Breast epithelium (tissue), 4 donors: ENCODE data around the gene SCIMP. TPM values are rescaled to one million over a fixed set of nuclear protein-coding genes. Genes with fewer than 3 reads are reported as not detected.

Experiments used
- DNase-seq, 2 donors: peaks; one replicate each; pipeline ENCODE4 v3.0.0-alpha.2; 2019; ENCODE audit warnings: low spot score in 2 of 2
- H3K27ac ChIP-seq, 2 donors: fragments of 200-600 bp; sonication (generic) in 1 of 2; one replicate each; pipeline ENCODE4 v1.5.1; 2016 to 2019; ENCODE audit warnings: mild to moderate bottlenecking in 1 of 2
- H3K27me3 ChIP-seq, 2 donors: fragments of 200-600 bp; sonication (generic) in 1 of 2; one replicate each; pipeline versions ENCODE4 v1.5.1 to v1.6.0; 2017 to 2019; ENCODE audit warnings: control low read depth in 1 of 2, mild to moderate bottlenecking in 1 of 2
- H3K36me3 ChIP-seq: fragments of 200-600 bp; one replicate; pipeline ENCODE4 v1.5.1; 2019
- H3K4me1 ChIP-seq, 2 donors: fragments of 200-600 bp; sonication (generic); one replicate each; pipeline ENCODE4 v1.5.1; 2016 to 2019; ENCODE audit warnings: control low read depth in 1 of 2
- H3K4me3 ChIP-seq, 3 donors: fragments of 200-600 bp; sonication (generic); 1 replicate in 2 of 3; 2 replicates in 1 of 3; pipeline ENCODE4 v1.5.1; 2016 to 2019; ENCODE audit warnings: mild to moderate bottlenecking in 3 of 3, moderate library complexity in 2 of 3
- H3K9me3 ChIP-seq, 2 donors: fragments of 200-600 bp; sonication (generic) in 1 of 2; one replicate each; pipeline ENCODE4 v1.5.1; 2016 to 2019; ENCODE audit warnings: control low read depth in 1 of 2
- CTCF ChIP-seq, 3 donors: fragments of 450-650 bp; IDR thresholded peaks; one replicate each; pipeline ENCODE4 v1.5.1; 2016 to 2017; ENCODE audit warnings: antibody characterized with exemption in 3 of 3, mild to moderate bottlenecking in 3 of 3, moderate library complexity in 3 of 3
- POLR2A ChIP-seq: fragments of 450-650 bp; IDR thresholded peaks from one replicate; pipeline ENCODE4 v1.6.1; 2016; ENCODE audit warnings: antibody characterized with exemption, mild to moderate bottlenecking, moderate library complexity
- POLR2AphosphoS5 ChIP-seq, 3 donors: sonication (generic); formaldehyde crosslinking; IDR thresholded peaks; one replicate each; pipeline ENCODE4 v1.6.1; 2017; ENCODE audit warnings: antibody characterized with exemption in 3 of 3
- intact Hi-C: fragments of 100-400 bp; cut with DNase I; formaldehyde crosslinking; loops from one replicate; pipeline ENCODE4 v1.15.1; 2023; ENCODE audit warnings: low total_unique reads
- total RNA-seq, 3 donors: library from RNA; depleted of rRNA; stranded (reverse); fragments of >200 nt; gene quantifications; one replicate each; pipeline ENCODE4 v1.1.0, GENCODE V29; 2016

The SCIMP gene
- total RNA-seq, 3 donors from 2014 or later = 1.3 to 5.6 (median 4.7) TPM

GRCh38 chr17:5269241-5269960 is 34.7 kb upstream of the SCIMP start:
- Histone ChIP-seq H3K27ac (no peak overlapping the region), H3K4me3 (no peak overlapping the region), H3K9me3 (no peaks in the 10 kb centered on the region), H3K36me3 (no peaks in the 10 kb centered on the region), H3K27me3 (no peaks in the 10 kb centered on the region), H3K4me1 (no peaks in the 10 kb centered on the region)
- TF ChIP-seq POLR2AphosphoS5 (IDR thresholded peaks at IDR 0.05) = no peak
- TF ChIP-seq CTCF (IDR thresholded peaks at IDR 0.05) = no peak
- intact Hi-C loops = no loop called here
- no peak for DNase-seq

GRCh38 chr17:5264893-5265292 is 30.2 kb upstream of the SCIMP start:
- no peak for TF ChIP-seq CTCF (IDR thresholded peaks at IDR 0.05)
- TF ChIP-seq POLR2A = no peak
- TF ChIP-seq POLR2AphosphoS5 (IDR thresholded peaks at IDR 0.05) = no peak
- DNase-seq = no peak
- Histone ChIP-seq H3K4me3 (no peak overlapping the region), H3K36me3 (no peaks in the 10 kb centered on the region), H3K9me3 (no peaks in the 10 kb centered on the region), H3K4me1 (no peaks in the 10 kb centered on the region), H3K27me3 (no peaks in the 10 kb centered on the region), H3K27ac (peak overlapping the region in 1 of 2 donors; percentile 58)
- intact Hi-C loops = no loop called here

- TF ChIP-seq POLR2A (no peak), CTCF (IDR thresholded peaks at IDR 0.05) (no peak), POLR2AphosphoS5 (IDR thresholded peaks at IDR 0.05) (no peak)
- H3K4me1 ChIP-seq = no peaks in the 10 kb centered on the region
- intact Hi-C loops = no loop called here
- H3K27me3 ChIP-seq = no peaks in the 10 kb centered on the region
- H3K4me3 ChIP-seq = no peak overlapping the region
- H3K27ac ChIP-seq = peak overlapping the region in 1 of 2 donors; percentile 63
- no peak for DNase-seq
- no peaks in the 10 kb centered on the region for H3K36me3 ChIP-seq
- no peaks in the 10 kb centered on the region for H3K9me3 ChIP-seq
Observed at GRCh38 chr17:5263441-5263840, 28.8 kb upstream of the SCIMP start.

- TF ChIP-seq CTCF (IDR thresholded peaks at IDR 0.05) (no peak), POLR2AphosphoS5 (IDR thresholded peaks at IDR 0.05) (no peak), POLR2A (no peak)
- Histone ChIP-seq H3K9me3 (no peaks in the 10 kb centered on the region), H3K36me3 (no peaks in the 10 kb centered on the region), H3K27ac (peak overlapping the region; percentile 55 to 72), H3K4me1 (no peaks in the 10 kb centered on the region), H3K27me3 (no peaks in the 10 kb centered on the region), H3K4me3 (no peak overlapping the region)
- intact Hi-C loops = no loop called here
- no peak for DNase-seq
Observed at GRCh38 chr17:5262416-5262991, 27.8 kb upstream of the SCIMP start.

GRCh38 chr17:5260542-5260941 is 25.9 kb upstream of the SCIMP start:
- Histone ChIP-seq H3K4me3 (no peak overlapping the region), H3K9me3 (no peaks in the 10 kb centered on the region), H3K27me3 (no peaks in the 10 kb centered on the region), H3K36me3 (no peaks in the 10 kb centered on the region), H3K27ac (peak overlapping the region; percentile 63 to 73), H3K4me1 (no peaks in the 10 kb centered on the region)
- TF ChIP-seq POLR2AphosphoS5 (IDR thresholded peaks at IDR 0.05) (no peak), CTCF (IDR thresholded peaks at IDR 0.05) (no peak), POLR2A (no peak)
- peak in 1 of 2 donors; percentile 48 for DNase-seq
- intact Hi-C loops = no loop called here
